MV-4-11 (cell line): ENCODE results near the gene ULK2.
A peak's percentile ranks its signal among the peaks of the same experiment; 100 is the strongest.
"Not testable (repeated sequence)": the region's sequence is repeated elsewhere in the genome, so short reads cannot be mapped to it uniquely, and the experiment has no call there.

Experiments used
- DNase-seq: peaks from one replicate; lab custom pipeline; 2025; lab: John Stamatoyannopoulos, UW

ULK2 gene

GRCh38 chr17:19867329-19868078 lies at the start of gene ULK2:
Gene ULK2, minus strand, starts transcription at chr17:19867936. Its CDS starts 519 bp downstream, at chr17:19867417.
- DNase-seq: peak; percentile 49

DNA sequence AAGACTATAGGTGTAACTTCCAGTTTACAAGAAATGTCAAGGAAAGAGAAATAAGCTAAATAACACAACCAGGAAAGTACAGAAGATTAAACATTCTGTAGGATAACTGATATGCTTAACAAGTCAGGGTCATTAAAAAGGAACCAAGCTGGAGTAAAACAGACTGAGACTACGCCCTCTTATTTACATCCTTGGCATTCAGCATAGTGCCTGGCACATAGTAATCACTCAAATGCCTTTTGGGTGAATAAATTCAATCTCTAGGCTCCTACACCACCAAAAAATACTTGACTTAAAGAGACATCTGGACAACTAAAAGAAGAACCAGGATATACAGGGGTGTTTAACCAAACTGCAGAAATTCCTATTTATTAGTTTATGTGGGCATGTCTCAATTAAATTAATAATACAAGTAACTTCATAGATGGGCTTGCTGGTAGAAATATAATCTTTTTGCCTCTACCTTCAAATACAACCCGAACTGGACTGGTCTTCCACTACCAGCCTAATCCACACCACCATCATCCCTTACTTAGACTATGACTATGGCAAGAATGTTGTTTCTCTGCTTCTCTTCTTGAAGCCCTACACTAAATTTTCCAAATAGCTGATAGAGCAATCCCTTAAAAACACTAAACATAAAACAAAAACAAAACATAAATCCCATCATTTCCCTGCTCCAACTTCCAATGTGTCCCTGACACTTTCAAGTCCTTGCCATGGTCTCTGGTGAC lies 47.7 kb upstream of the ULK2 start:
- DNase-seq: no peak

DNA sequence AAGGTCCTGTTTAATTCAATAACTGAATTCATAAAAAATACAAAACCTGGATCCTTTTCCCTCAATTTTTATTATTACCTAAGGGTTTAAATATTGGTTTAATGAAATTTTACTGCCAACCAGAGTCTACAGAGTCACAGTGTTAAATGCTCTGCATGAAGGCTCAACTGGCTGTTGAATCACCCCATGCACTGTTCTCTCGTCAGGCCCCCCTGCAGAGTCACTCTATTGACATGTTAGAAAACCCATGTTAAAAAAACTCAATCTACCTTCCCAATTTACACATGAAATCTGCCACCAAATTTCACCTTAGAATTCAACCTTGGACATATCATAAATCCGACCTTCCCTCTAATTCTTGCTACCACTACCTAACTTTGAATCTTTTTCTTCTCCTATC lies 43.3 kb upstream of the ULK2 start:
- no peak for DNase-seq

DNA sequence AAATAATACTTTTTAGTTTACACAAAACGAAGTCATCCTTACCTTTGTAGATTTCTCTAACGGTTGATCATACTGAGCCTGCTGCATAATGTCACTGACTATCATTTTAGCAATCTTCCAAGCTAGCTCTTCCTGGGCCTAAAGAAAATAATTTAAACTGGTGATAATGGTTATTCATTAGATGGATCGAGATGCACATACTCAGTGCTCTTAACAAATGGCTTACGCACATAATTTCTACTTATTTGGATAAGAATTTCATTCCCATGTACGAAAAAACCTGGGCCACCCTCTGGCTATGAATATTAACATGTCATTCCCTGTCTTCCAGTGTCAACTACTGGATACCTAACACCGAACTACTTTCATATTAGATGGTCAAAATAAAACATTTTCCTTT lies 41.4 kb upstream of the ULK2 start:
- no peak for DNase-seq

DNA sequence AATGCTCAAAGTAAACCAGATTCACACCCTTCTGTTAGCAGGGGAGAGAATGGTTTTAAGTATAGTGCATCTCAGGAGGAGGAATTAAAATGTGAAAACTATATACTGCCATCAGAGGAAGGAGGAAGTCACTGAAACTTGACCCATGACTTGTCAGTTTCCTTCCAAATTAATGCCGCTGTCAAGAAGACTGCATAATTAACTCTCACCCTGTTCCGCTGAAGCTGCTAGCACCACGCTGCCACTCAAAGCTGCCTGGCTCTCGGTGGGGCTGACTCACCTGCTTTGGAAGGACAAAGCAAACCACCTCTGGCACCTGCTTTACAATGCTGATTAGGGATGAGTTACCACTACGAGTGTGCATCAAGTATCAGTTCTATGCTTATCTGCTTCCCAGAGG lies 37.8 kb upstream of the ULK2 start:
- DNase-seq: peak; percentile 16

- DNase-seq: no peak
Observed at GRCh38 chr17:19904924-19905323, 37.2 kb upstream of the ULK2 start.

- DNase-seq: no peak
Observed at GRCh38 chr17:19904412-19904811, 36.7 kb upstream of the ULK2 start.

DNA sequence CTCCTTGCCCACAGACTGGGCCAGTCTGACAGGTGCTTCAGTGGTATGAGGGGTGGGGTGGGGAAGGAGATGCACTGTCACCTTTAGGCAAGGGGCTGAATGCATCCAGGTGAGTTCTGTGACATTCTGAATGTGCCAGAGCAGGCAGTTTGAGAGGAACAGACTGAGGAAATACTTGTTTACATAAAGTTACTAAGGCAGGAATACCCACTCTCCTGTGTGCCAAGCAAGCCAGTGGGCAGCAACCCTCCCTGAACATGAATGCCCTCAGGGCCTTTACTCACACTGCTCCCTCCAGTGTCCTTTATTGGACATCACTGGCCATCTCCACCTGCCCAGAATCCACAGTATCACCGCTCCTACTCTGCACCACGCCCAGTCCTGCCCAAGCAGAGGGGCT lies 33.1 kb upstream of the ULK2 start:
- no peak for DNase-seq

- no peak for DNase-seq
Observed at GRCh38 chr17:19897903-19898302, 30.2 kb upstream of the ULK2 start.

GRCh38 chr17:19897090-19897837 lies 29.5 kb upstream of the ULK2 start:
- no peak for DNase-seq

DNA sequence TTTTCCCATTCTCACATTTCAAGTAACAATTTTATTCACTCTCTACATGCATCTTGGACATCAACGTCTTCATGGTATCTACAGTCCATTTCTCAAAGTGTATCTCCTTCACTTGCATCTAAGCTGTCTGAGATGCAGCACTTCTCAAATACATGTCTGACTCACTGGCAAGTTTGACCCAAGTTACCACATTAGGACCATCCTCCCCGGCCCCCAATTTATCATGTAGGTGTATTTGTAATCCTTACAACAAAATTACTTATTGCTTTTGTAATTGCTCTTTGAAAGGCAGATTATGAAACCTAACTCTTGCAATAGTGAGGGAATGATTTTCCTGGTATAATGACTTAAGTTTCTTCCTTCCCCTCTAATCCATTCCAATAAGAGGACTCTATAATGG lies 28.9 kb upstream of the ULK2 start:
- DNase-seq: no peak

DNA sequence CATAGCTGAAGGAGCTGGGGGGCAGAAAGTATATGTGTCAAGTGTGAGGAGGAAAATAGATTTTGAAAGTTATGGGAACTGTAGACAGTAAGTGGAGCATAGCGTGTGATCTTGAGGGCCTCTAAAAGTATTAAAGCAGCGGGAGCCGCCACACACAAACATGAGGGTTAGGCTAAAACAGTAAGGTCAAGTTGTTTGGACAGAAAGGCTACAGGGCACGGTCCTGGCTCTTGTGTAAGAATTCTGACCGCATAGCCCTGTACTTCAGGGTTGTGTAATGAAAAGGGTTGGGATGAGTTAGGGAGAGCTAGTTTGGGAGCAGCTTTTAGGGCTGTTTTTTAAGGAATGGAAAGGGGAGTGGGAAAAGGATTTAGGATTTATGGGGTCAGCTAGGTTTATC lies 22.8 kb upstream of the ULK2 start:
- DNase-seq: peak; percentile 17

DNA sequence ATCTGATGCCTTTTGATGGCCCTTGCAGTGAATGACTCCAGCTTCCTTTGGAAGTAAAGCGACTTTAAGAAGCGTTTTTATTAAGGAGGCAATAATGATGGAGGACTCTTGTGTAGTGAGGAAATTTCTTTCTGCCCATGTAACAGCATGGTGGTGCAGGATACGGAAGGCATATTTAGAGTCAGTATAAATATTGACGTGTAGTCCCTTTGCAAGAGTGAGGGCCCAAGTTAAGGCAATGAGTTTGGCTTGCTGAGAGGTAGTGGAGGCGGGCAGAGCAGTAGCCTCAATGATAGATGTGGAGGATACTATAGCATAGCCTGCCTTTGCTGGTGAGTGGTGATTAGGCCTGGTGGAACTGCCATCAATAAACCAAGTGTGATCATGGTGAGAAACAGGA lies 22.3 kb upstream of the ULK2 start:
- not testable (repeated sequence) for DNase-seq

- DNase-seq: no peak
Observed at GRCh38 chr17:19886116-19886515, 18.4 kb upstream of the ULK2 start.

DNA sequence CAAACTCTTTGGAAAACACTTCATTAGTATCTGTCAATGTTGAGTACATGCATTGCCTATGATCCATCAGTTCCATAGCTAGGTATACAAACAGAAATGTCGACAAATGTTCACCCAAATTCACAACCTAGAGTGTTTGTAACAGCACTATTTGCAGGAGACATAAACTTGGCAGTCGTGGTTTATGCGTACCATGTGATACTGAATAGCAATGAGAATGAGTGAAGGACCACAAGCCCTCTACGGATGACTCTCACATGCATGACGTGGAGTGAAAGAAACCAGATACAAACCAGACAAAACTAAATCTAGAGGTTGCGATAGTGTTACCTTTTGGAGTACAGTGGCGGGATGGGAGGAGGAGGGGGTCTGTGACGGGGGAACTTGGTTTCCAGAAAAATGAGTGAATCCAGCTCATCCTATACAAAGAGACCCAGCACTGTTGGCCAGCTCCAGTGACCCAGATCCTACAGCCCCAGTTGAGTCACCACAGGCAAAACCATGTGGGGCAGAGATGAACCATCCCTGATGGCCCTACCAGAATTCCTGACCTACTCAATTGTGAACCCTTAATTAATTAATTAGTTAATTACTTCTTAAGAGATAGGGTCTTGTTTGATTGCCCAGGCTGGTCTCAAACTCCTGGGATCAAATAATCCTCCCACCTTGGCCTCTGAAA lies 15.9 kb upstream of the ULK2 start:
- DNase-seq: peak; percentile 8

DNA sequence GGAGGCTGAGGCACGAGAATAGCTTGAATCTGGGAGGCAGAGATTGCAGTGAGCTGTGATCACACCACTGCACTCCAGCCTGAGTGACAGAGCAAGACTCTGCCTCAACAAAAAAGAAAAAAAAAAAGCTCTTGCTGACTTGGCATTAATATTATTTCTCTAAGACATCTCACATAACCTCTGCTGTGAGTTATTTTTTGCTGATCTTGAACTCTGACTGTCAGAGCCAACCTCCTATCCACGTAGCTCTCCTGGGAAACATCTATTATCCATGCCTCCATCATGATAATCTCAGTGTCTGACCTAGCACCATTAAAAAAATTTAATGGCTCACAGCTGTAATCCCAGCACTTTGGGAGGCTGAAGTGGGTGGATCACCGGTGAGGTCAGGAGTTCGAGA lies 12.7 kb upstream of the ULK2 start:
- DNase-seq: no peak

DNA sequence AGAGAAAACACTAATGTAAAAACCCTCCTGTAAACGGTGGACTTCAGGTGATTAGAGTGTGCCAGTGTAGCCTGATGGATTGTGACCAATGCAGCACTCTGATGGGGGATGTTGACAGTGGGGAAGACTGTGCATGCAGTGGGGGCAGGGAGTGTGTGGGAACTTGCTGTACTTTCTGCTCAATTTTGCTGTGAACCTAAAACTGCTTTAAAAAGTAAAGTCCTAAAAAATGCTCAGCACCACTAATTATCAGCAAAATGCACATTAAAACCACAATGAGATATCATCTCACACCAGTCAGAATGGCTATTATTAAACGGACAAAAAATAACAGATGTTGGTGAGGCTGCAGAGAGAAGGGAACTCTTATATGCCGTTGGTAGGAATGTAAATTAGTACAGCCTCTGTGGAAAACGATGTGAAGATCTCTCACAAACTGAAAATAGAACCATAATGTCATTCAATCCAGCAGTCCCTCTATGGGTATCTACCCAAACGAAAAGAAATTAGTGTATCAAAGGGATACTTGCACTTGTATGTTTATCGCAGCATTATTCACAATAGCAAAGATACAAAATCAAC lies 9.7 kb upstream of the ULK2 start:
- no peak for DNase-seq

DNA sequence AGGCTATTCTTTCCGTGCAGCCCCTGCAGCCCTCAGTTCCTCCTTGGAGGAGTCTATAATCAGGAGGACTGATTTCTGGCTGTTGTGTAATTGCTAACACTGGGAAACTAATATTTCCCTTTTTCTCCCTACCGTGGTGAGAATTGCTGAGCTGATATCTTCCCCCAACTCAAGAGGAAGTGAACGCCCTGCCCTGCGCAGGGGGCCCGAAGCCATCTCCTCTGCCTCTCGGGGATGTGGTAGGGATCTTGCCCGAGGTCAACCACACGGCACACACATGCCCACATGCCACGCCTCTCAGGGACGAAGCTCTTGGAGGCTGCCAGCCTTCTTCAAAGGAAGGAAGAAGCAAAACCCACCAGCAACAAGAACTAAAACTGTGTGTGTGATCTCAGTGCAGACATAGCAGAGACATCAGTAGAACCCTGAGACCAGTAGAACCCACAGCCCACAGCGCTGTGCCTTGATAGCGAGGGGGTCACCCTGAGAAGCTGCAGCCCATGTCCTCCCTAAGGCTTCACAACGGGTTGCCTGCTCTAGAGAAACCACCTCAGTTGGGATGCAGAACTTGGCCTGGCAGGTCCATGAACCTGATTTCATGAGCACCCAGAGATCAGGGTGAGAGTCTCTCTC lies 8.9 kb upstream of the ULK2 start:
- DNase-seq: peak; percentile 98

DNA sequence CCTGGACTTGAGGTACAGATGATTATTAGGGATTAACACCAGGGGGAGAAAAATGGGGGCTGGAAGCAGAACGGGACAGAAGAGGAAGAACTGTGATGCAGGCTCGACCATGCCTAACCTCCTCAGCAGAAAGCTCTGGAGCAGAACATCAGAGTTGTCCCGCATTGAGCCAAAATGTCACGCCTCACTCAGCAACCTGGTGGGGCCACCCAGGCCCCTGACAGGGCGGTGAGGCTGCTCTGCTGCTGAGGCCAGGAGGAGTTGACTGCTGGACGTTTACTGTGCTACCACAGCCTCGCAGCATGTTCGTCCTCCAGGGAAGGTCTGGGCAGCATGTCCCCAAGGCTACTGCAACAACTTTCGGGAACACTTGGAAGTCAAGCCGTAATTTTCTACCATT lies 6.5 kb upstream of the ULK2 start:
- DNase-seq: no peak

GRCh38 chr17:19873346-19873745 lies 5.6 kb upstream of the ULK2 start:
- peak; percentile 31 for DNase-seq

DNA sequence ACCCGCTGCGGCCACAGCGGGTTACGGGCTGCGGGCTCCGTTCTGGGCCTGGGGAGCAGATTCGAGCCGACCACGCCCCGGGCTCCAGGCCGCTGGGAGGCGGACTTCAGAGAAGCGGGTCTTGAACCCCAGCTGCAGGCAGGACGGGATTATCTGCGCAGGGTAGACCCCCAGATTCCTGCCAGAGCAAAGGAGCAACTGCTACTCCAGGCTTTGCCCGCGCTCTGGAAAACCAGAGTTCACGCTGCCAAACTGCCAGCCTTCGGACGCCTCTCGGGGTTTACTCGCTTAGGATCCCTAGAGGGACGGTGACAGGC lies 301 bp upstream of the ULK2 start:
- DNase-seq: no peak

DNA sequence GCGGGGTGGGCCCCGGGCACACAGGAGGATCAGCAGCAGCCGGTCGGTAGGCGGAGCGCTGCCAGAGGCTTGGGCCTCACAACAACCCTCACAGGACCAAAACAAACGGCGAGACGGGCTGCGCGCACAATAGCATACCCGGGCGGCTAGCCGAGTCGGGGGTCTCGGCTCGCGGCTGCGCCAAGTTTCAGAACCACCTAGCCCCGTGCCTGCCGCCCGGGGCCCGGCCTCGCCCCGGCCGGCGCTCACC lies 732 bp downstream of the ULK2 start:
- peak; percentile 36 for DNase-seq
